ENCODE measurements around the gene FUT6. TPM values are rescaled to one million over a fixed set of nuclear protein-coding genes. Genes with fewer than 3 reads are reported as not detected.

FUT6 gene
- total RNA-seq, 4 donors from 2014 or later = 0.29 TPM; not detected in 3

DNA sequence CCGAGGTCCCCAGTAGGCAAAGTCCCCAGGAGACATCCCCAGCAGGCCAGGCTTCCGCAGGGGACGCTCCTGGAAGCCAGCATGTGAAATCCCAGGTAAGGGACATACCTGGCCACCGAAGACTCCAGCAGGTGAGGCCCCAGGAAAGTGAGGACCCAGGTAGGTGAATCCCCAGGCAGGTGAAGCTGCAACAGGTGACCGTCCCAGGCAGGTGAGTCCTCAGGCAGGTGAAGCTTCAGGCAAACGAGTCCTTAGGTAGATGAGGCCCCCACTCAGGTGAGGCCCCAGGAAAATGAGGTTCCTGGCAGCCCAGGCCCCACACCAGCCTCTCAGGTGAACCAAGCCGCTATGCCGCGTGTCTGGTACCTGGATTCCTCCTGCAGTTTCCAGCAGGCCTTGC lies 8.3 kb downstream of the FUT6 start:
- H3K27me3 ChIP-seq = peaks cover 43 to 62% (median 47%) of the 10 kb centered on the region in 3 donors
- no peak for TF ChIP-seq POLR2A (IDR thresholded peaks at IDR 0.05)
- TF ChIP-seq, protein P1, sequence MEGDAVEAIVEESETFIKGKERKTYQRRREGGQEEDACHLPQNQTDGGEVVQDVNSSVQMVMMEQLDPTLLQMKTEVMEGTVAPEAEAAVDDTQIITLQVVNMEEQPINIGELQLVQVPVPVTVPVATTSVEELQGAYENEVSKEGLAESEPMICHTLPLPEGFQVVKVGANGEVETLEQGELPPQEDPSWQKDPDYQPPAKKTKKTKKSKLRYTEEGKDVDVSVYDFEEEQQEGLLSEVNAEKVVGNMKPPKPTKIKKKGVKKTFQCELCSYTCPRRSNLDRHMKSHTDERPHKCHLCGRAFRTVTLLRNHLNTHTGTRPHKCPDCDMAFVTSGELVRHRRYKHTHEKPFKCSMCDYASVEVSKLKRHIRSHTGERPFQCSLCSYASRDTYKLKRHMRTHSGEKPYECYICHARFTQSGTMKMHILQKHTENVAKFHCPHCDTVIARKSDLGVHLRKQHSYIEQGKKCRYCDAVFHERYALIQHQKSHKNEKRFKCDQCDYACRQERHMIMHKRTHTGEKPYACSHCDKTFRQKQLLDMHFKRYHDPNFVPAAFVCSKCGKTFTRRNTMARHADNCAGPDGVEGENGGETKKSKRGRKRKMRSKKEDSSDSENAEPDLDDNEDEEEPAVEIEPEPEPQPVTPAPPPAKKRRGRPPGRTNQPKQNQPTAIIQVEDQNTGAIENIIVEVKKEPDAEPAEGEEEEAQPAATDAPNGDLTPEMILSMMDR (IDR thresholded peaks at IDR 0.05 in 4 of 5, conservative IDR thresholded peaks at IDR 0.05 in 1 of 5) = no peak
- H3K36me3 ChIP-seq = no peaks in the 10 kb centered on the region
- no peaks in the 10 kb centered on the region for H3K9me3 ChIP-seq
- no peak for DNase-seq
- in situ Hi-C loops (cut with MboI; ENCODE audit: low sequenced_read_pairs in 4 of 4) = no loop called here
- H3K4me3 ChIP-seq = no peak overlapping the region
- intact Hi-C loops (cut with DNase I; ENCODE audit: low total_unique reads) = no loop called here
- ATAC-seq = no peak
- H3K4me1 ChIP-seq = no peaks in the 10 kb centered on the region
- no peak overlapping the region for H3K27ac ChIP-seq

DNA sequence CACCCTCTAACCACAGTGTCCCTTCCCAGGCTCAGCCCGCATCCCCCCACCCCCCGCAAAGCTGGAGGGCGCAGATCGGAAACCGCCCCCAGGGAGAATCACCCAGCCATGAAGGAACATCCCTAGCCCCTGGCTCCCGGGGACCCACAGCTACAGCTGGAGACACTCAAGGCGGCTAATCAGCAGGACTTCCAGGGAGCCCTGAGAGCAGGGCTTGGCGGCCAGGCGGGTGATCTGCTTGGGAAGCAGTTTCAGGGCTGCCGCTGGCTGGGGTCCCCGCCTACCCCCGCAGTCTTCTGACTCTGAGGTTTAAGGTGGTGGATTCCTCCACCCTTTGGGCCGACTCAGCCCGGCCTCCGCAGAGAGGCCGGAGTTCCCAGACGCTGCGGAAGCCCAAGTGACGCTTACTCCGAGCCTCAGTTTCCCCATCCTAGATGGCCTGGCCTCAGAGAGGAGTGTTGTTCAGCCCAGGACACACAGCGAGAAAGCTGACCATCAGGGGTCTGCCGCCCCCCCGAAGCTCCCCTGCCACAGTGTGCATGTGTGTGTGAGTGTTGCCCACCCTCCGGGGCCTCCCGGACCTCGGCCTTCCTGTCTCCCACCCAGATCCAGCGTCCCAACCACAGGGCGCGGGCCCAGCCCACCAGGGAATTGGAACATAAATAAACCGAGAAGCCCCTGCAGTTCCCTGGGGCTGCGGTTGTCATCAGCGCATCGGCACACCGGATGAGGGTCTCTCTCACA lies 9.8 kb downstream of the FUT6 start:
- ATAC-seq = no peak
- H3K4me3 ChIP-seq = no peak overlapping the region
- in situ Hi-C loops (cut with MboI; ENCODE audit: low sequenced_read_pairs in 4 of 4) = no loop called here
- intact Hi-C loops (cut with DNase I; ENCODE audit: low total_unique reads) = no loop called here
- no peaks in the 10 kb centered on the region for H3K4me1 ChIP-seq
- H3K27me3 ChIP-seq = peaks cover 44 to 65% (median 46%) of the 10 kb centered on the region in 3 donors
- no peaks in the 10 kb centered on the region for H3K36me3 ChIP-seq
- no peak for TF ChIP-seq POLR2A (IDR thresholded peaks at IDR 0.05)
- TF ChIP-seq, protein P1 (IDR thresholded peaks at IDR 0.05 in 4 of 5, conservative IDR thresholded peaks at IDR 0.05 in 1 of 5) = no peak
- no peak overlapping the region for H3K27ac ChIP-seq
- no peak for DNase-seq
- no peaks in the 10 kb centered on the region for H3K9me3 ChIP-seq

DNA sequence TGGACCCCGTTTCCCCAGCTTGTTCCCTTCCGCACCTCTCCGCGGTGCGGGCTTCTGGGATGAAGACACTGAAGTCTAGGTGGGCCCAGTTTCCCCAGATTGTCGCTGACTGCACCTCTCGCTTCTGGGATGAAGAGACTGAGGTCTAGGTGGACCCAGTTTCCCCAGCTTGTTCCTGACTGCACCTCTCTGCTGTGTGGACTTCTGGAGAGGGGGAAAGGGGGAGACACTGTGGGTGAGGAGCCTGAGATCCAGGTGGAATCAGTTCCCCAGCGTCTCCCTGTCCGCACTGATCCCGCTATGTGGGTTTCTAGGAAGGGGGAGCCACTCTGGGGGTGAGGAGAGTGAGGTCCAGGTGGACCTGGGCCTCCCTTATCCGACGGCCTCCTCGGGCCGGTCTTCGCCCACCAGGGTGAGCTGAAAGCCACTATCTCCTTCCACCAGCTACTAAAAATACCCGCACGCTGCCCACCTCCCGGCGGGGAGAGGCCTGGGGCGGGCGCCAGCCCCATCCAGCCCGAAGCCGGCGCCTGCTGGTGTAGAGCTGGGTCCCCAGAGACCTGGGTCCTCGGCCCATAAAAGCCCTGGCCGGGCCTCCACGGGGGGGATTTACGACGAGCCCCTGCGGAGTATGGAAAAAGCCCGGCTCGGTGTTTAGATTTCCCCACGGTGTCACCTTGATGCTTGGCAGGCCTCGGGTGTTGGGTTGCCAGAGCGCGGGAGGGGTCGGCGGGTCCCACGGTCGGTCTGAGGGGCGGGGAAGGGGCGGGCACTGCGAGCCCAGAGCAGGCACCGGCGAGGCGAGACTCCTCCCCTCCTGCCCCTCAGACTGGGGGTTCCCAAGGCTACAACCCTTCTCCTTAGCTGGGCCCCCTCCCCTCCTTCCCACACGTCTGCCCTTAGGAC lies 10.6 kb downstream of the FUT6 start:
- Histone ChIP-seq H3K4me1 (no peaks in the 10 kb centered on the region), H3K27me3 (peaks cover 40 to 63% (median 44%) of the 10 kb centered on the region in 3 donors), H3K9me3 (no peaks in the 10 kb centered on the region), H3K4me3 (peak overlapping the region in 3 of 4 donors; percentile 28 to 39 (median 37)), H3K36me3 (no peaks in the 10 kb centered on the region), H3K27ac (no peak overlapping the region)
- intact Hi-C loops (cut with DNase I; ENCODE audit: low total_unique reads) = no loop called here
- in situ Hi-C loops (cut with MboI; ENCODE audit: low sequenced_read_pairs in 4 of 4) = no loop called here
- TF ChIP-seq POLR2A (IDR thresholded peaks at IDR 0.05) = no peak
- TF ChIP-seq, protein P1 (IDR thresholded peaks at IDR 0.05 in 4 of 5, conservative IDR thresholded peaks at IDR 0.05 in 1 of 5) = no peak
- DNase-seq = no peak
- ATAC-seq = no peak

DNA sequence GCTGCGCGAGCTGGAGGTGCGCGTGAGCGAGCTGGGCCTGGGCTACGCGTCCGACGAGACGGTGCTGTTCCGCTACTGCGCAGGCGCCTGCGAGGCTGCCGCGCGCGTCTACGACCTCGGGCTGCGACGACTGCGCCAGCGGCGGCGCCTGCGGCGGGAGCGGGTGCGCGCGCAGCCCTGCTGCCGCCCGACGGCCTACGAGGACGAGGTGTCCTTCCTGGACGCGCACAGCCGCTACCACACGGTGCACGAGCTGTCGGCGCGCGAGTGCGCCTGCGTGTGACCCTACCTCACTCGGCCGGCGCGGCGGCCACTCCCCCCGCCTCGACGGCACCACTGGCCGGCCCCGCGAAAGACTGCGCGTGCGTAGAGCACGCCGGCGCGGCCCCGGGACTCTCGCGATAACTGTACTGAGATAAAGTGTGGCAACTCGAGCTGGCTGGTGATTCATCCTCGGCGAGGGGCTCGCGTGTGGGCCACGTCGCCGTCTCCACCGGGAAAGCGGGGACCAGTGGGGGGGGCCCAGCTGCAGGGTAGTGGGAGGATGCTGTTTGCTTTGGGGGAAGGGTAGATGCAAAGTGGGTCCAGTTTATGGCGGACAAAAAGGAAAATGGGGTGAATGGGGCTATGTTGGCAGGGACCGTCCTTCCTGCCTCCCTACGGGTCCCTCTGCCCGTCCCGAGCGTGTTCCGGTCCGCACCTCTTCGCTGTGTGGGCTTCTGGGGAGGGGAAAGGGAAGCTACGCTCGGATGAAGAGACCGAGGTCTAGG lies 11.4 kb downstream of the FUT6 start:
- ATAC-seq = peak in 1 of 2 donors; percentile 26
- Histone ChIP-seq H3K36me3 (no peaks in the 10 kb centered on the region), H3K9me3 (no peaks in the 10 kb centered on the region), H3K27ac (no peak overlapping the region), H3K4me3 (peak overlapping the region; percentile 28 to 39 (median 34)), H3K27me3 (peaks cover 38 to 57% (median 44%) of the 10 kb centered on the region in 3 donors), H3K4me1 (no peaks in the 10 kb centered on the region)
- TF ChIP-seq, protein P1 (IDR thresholded peaks at IDR 0.05 in 4 of 5, conservative IDR thresholded peaks at IDR 0.05 in 1 of 5) = no peak
- TF ChIP-seq POLR2A (IDR thresholded peaks at IDR 0.05) = peak; percentile 24 to 33
- intact Hi-C loops (cut with DNase I; ENCODE audit: low total_unique reads) = no loop called here
- DNase-seq = peak; percentile 17 to 30
- in situ Hi-C loops (cut with MboI; ENCODE audit: low sequenced_read_pairs in 4 of 4) = no loop called here
